B cell (primary cell): ENCODE results near the gene THAP2. TPM values are rescaled to one million over a fixed set of nuclear protein-coding genes. Genes with fewer than 3 reads are reported as not detected.
A peak's percentile ranks its signal among the peaks of the same experiment; 100 is the strongest.

Experiments used
- ATAC-seq: fragments of 200-7000 bp; cut with Tn5 transposase; one replicate; pipeline ENCODE4 v1.10.0; 2021; ENCODE audit warnings: low read depth, mild to moderate bottlenecking, moderate number of reproducible peaks, moderate library complexity
- CTCF ChIA-PET: fragments of 350-600 bp; sonication (Branson Sonifier 250); formaldehyde crosslinking; loops from one replicate; lab custom pipeline; 2021; ENCODE audit warnings: antibody characterized with exemption, inconsistent platforms; lab: Charles Lee
- POLR2A ChIA-PET: fragments of 350-600 bp; sonication (Branson Sonifier 250); formaldehyde crosslinking; loops from one replicate; lab custom pipeline; 2021; ENCODE audit warnings: antibody characterized with exemption; lab: Charles Lee
- DNase-seq: peaks from one replicate; pipeline ENCODE4 v3.0.0; 2013
- H2AFZ ChIP-seq: 2 replicates; pipeline ENCODE4 v1.6.1; 2012; ENCODE audit warnings: mild to moderate bottlenecking, low read depth, low read length; ENCODE audit not compliant: insufficient read depth, poor library complexity, severe bottlenecking
- H3K27ac ChIP-seq, 2 donors: 1 replicate in 1 of 2; 2 replicates in 1 of 2; pipeline ENCODE4 v1.5.1; 2012 to 2013; ENCODE audit warnings: low read length in 2 of 2, mild to moderate bottlenecking in 2 of 2, moderate library complexity in 1 of 2
- H3K27me3 ChIP-seq, 4 experiments: fragments of 200-600 bp in 1 of 4; sonication (generic) in 1 of 4; replicated peaks in 1 of 4; 1 replicate in 2 of 4; 2 replicates in 2 of 4; pipeline versions ENCODE4 v1.6.1 to v1.7.0; 2013 to 2016; ENCODE audit warnings: low read length in 3 of 4, mild to moderate bottlenecking in 2 of 4, mixed read lengths in 1 of 4, moderate library complexity in 1 of 4; ENCODE audit not compliant: insufficient read depth in 4 of 4, control insufficient read depth in 3 of 4; ENCODE audit errors: control extremely low read depth in 1 of 4
- H3K36me3 ChIP-seq, 2 experiments: replicated peaks in 1 of 2; 1 replicate in 1 of 2; 2 replicates in 1 of 2; pipeline versions ENCODE4 v1.6.1 to v1.7.1; 2013; ENCODE audit warnings: low read length in 1 of 2; ENCODE audit not compliant: insufficient read depth in 2 of 2, control insufficient read depth in 1 of 2; ENCODE audit errors: control extremely low read depth in 1 of 2, extremely low read depth in 1 of 2
- H3K4me1 ChIP-seq, 2 donors: fragments of 200-600 bp in 1 of 2; sonication (generic) in 1 of 2; 1 replicate in 1 of 2; 2 replicates in 1 of 2; pipeline versions ENCODE4 v1.5.1 to v1.6.1; 2013 to 2017; ENCODE audit warnings: low read length in 2 of 2; ENCODE audit not compliant: control insufficient read depth in 2 of 2, insufficient read depth in 2 of 2
- H3K4me2 ChIP-seq: replicated peaks from 2 replicates; pipeline ENCODE3; 2012; ENCODE audit warnings: mild to moderate bottlenecking, low read depth, low read length; ENCODE audit not compliant: poor library complexity, severe bottlenecking
- H3K4me3 ChIP-seq, 5 experiments: fragments of 200-600 bp in 1 of 5; sonication (generic) in 1 of 5; 1 replicate in 3 of 5; 2 replicates in 2 of 5; pipeline versions ENCODE4 v1.5.1 to v1.7.0; 2011 to 2016; ENCODE audit warnings: low read length in 4 of 5, mild to moderate bottlenecking in 4 of 5, low read depth in 2 of 5, control low read depth in 1 of 5, moderate library complexity in 1 of 5; ENCODE audit not compliant: insufficient read depth in 1 of 5; ENCODE audit errors: control extremely low read depth in 1 of 5, extremely low read depth in 1 of 5
- H3K79me2 ChIP-seq: fragments of 200-600 bp; sonication (generic); one replicate; pipeline ENCODE4 v1.6.0; 2016; ENCODE audit warnings: low read length; ENCODE audit not compliant: control insufficient read depth, insufficient read depth
- H3K9ac ChIP-seq: fragments of 200-600 bp; sonication (generic); 2 replicates; pipeline ENCODE4 v1.6.1; 2017; ENCODE audit warnings: mild to moderate bottlenecking, low read length, moderate library complexity
- H3K9me3 ChIP-seq, 3 donors: one replicate each; pipeline versions ENCODE4 v1.6.1 to v1.7.1; 2013; ENCODE audit warnings: low read length in 2 of 3; ENCODE audit not compliant: control insufficient read depth in 2 of 3, insufficient read depth in 1 of 3; ENCODE audit errors: control extremely low read depth in 1 of 3
- H4K20me1 ChIP-seq: 2 replicates; pipeline ENCODE4 v1.6.0; 2012; ENCODE audit warnings: mild to moderate bottlenecking, low read length; ENCODE audit not compliant: insufficient read depth, control insufficient read depth, poor library complexity, severe bottlenecking
- H3K27ac Mint-ChIP-seq: one replicate; pipeline ENCODE4 v1.8.0; 2021; ENCODE audit warnings: mixed read lengths
- H3K27me3 Mint-ChIP-seq: one replicate; pipeline ENCODE4 v1.8.0; 2021; ENCODE audit warnings: mixed read lengths
- H3K4me1 Mint-ChIP-seq: one replicate; pipeline ENCODE4 v1.8.0; 2021; ENCODE audit warnings: mixed read lengths
- H3K4me3 Mint-ChIP-seq: one replicate; pipeline ENCODE4 v1.8.0; 2021; ENCODE audit warnings: mixed read lengths
- H3K9me3 Mint-ChIP-seq: one replicate; pipeline ENCODE4 v1.8.0; 2022; ENCODE audit warnings: mixed read lengths; ENCODE audit not compliant: insufficient read depth
- EZH2 ChIP-seq: IDR thresholded peaks from 2 replicates; pipeline ENCODE4 v1.6.1; 2012; ENCODE audit warnings: borderline replicate concordance, low read depth, mild to moderate bottlenecking, moderate library complexity, low read length; ENCODE audit not compliant: insufficient read depth, poor library complexity, severe bottlenecking
- whole genome bisulfite sequencing: methylation state at CpG from one replicate; pipeline ENCODE4 v1.1.5; 2013; ENCODE audit warnings: missing lambda C conversion rate; ENCODE audit not compliant: insufficient coverage; 5-methylcytosine and 5-hydroxymethylcytosine counted together
- intact Hi-C: fragments of 100-400 bp; cut with micrococcal nuclease; formaldehyde crosslinking; loops from one replicate; pipeline ENCODE4 v1.10.0; 2022
- polyA plus RNA-seq: library from polyadenylated mRNA; depleted of rRNA; stranded (reverse); fragments of >200 nt; gene quantifications from 2 replicates; pipeline ENCODE4 v1.2.3, GENCODE V29; 2012
- total RNA-seq, 2 donors: library from RNA; stranded (reverse); fragments of 120-200 nt in 1 of 2; gene quantifications; 1 replicate in 1 of 2; 2 replicates in 1 of 2; pipeline versions ENCODE4 v1.2.3 to v1.2.4, GENCODE V29; 2013 to 2022
- TF ChIP-seq, protein P1 (sequence below): fragments of 200-600 bp; IDR thresholded peaks from one replicate; pipeline ENCODE4 v1.8.0; 2022; ENCODE audit warnings: antibody characterized with exemption, mild to moderate bottlenecking

Gene THAP2
- total and polyA plus RNA-seq, 2 donors (not counting 1 experiment from before 2014, with no cell fraction given): 11.6 to 13.2 TPM

- no peak overlapping the region for H3K27ac Mint-ChIP-seq
- peaks cover 38% of the 10 kb centered on the region for H3K4me1 Mint-ChIP-seq
- no peak overlapping the region for H2AFZ ChIP-seq
- H3K9me3 ChIP-seq: peaks cover 0 to 4% (median 0%) of the 10 kb centered on the region in 3 donors
- peaks cover 13 to 60% of the 10 kb centered on the region in 2 experiments for H3K36me3 ChIP-seq
- no peaks in the 10 kb centered on the region for H3K9me3 Mint-ChIP-seq
- no peak for DNase-seq
- TF ChIP-seq, protein P1, sequence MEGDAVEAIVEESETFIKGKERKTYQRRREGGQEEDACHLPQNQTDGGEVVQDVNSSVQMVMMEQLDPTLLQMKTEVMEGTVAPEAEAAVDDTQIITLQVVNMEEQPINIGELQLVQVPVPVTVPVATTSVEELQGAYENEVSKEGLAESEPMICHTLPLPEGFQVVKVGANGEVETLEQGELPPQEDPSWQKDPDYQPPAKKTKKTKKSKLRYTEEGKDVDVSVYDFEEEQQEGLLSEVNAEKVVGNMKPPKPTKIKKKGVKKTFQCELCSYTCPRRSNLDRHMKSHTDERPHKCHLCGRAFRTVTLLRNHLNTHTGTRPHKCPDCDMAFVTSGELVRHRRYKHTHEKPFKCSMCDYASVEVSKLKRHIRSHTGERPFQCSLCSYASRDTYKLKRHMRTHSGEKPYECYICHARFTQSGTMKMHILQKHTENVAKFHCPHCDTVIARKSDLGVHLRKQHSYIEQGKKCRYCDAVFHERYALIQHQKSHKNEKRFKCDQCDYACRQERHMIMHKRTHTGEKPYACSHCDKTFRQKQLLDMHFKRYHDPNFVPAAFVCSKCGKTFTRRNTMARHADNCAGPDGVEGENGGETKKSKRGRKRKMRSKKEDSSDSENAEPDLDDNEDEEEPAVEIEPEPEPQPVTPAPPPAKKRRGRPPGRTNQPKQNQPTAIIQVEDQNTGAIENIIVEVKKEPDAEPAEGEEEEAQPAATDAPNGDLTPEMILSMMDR: no peak
- TF ChIP-seq EZH2: no peak
- peaks cover 37% of the 10 kb centered on the region for H4K20me1 ChIP-seq
- peaks cover 4 to 13% of the 10 kb centered on the region in 2 donors for H3K4me1 ChIP-seq
- peak overlapping the region; percentile 4 for H3K4me3 Mint-ChIP-seq
- no peak overlapping the region for H3K9ac ChIP-seq
- H3K4me3 ChIP-seq: no peak overlapping the region
- no peaks in the 10 kb centered on the region for H3K27me3 ChIP-seq
- H3K4me2 ChIP-seq: peak overlapping the region; percentile 24
- WGBS: no CpG with 5 or more reads among the region's 1 CpG
- CTCF ChIA-PET: interaction anchor here (1.7 kb wide), 1 partner anchor 19 kb away, joined by 6 read pairs; no protein-coding TSS in a partner anchor
- H3K27me3 Mint-ChIP-seq: no peaks in the 10 kb centered on the region
- peak overlapping the region in 1 of 2 donors; percentile 9 for H3K27ac ChIP-seq
- H3K79me2 ChIP-seq: peaks cover 90% of the 10 kb centered on the region
- no peak for ATAC-seq
- intact Hi-C loops: no loop called here
- POLR2A ChIA-PET: no interaction called here
These were observed 8.6 kb upstream of the THAP2 start for GRCh38 chr12:71655495-71655894.

GRCh38 chr12:71655907-71656306 lies 8.2 kb upstream of the THAP2 start:
- Mint-ChIP-seq H3K4me1 (peaks cover 38% of the 10 kb centered on the region), H3K27me3 (no peaks in the 10 kb centered on the region), H3K27ac (no peak overlapping the region), H3K4me3 (peak overlapping the region; percentile 4), H3K9me3 (no peaks in the 10 kb centered on the region)
- H3K79me2 ChIP-seq: peaks cover 90% of the 10 kb centered on the region
- TF ChIP-seq, protein P1: no peak
- no peak for TF ChIP-seq EZH2
- ATAC-seq: no peak
- H3K9ac ChIP-seq: no peak overlapping the region
- H2AFZ ChIP-seq: no peak overlapping the region
- H3K27ac ChIP-seq: peak overlapping the region in 1 of 2 donors; percentile 9
- peaks cover 0 to 4% (median 0%) of the 10 kb centered on the region in 3 donors for H3K9me3 ChIP-seq
- peaks cover 33% of the 10 kb centered on the region for H4K20me1 ChIP-seq
- WGBS: no CpG with 5 or more reads among the region's 1 CpG
- no peak for DNase-seq
- no peaks in the 10 kb centered on the region for H3K27me3 ChIP-seq
- peaks cover 4 to 10% of the 10 kb centered on the region in 2 donors for H3K4me1 ChIP-seq
- peak overlapping the region; percentile 24 for H3K4me2 ChIP-seq
- CTCF ChIA-PET: no interaction called here
- POLR2A ChIA-PET: no interaction called here
- H3K4me3 ChIP-seq: no peak overlapping the region
- peaks cover 13 to 60% of the 10 kb centered on the region in 2 experiments for H3K36me3 ChIP-seq
- intact Hi-C loops: no loop called here
